Activated T-cell treated with anti-CD3 and anti-CD28 coated beads, Interleukin-2, amount 50 U/mL, for 72 hours (primary cell): ENCODE measurements around the gene SLCO2B1. TPM values are rescaled to one million over a fixed set of nuclear protein-coding genes. Genes with fewer than 3 reads are reported as not detected.
"Not testable (repeated sequence)": the region's sequence is repeated elsewhere in the genome, so short reads cannot be mapped to it uniquely, and the experiment has no call there.

Experiments used
- ATAC-seq, 2 donors: fragments of 150-1000 bp; cut with Tn5 transposase; replicated peaks in 1 of 2; 2 replicates each; pipeline ENCODE4 v1.10.0; 2021; ENCODE audit warnings: moderate library complexity in 2 of 2, mild to moderate bottlenecking in 1 of 2
- DNase-seq, 2 donors: peaks; one replicate each; pipeline ENCODE4 v3.0.0; 2021 to 2022; ENCODE audit warnings: mixed read lengths in 1 of 2
- H3K27ac Mint-ChIP-seq: one replicate; pipeline ENCODE4 v1.8.0; 2022; ENCODE audit warnings: mild to moderate bottlenecking, moderate library complexity, mixed read lengths
- H3K27me3 Mint-ChIP-seq: one replicate; pipeline ENCODE4 v1.8.0; 2022; ENCODE audit warnings: low read depth, mixed read lengths
- H3K36me3 Mint-ChIP-seq, 2 donors: one replicate each; pipeline ENCODE4 v1.8.0; 2022; ENCODE audit warnings: mixed read lengths in 2 of 2, mild to moderate bottlenecking in 1 of 2; ENCODE audit not compliant: insufficient read depth in 2 of 2
- H3K4me1 Mint-ChIP-seq: one replicate; pipeline ENCODE4 v1.8.0; 2022; ENCODE audit warnings: low read depth, mixed read lengths
- H3K4me3 Mint-ChIP-seq, 2 donors: one replicate each; pipeline ENCODE4 v1.8.0; 2022; ENCODE audit warnings: mild to moderate bottlenecking in 2 of 2, mixed read lengths in 2 of 2, moderate library complexity in 2 of 2
- H3K9me3 Mint-ChIP-seq, 2 donors: one replicate each; pipeline ENCODE4 v1.8.0; 2022; ENCODE audit warnings: mixed read lengths in 2 of 2
- total RNA-seq, 2 donors: library from RNA; stranded (reverse); gene quantifications; one replicate each; pipeline ENCODE4 v1.2.3, GENCODE V29; 2022

SLCO2B1 gene, protein sequence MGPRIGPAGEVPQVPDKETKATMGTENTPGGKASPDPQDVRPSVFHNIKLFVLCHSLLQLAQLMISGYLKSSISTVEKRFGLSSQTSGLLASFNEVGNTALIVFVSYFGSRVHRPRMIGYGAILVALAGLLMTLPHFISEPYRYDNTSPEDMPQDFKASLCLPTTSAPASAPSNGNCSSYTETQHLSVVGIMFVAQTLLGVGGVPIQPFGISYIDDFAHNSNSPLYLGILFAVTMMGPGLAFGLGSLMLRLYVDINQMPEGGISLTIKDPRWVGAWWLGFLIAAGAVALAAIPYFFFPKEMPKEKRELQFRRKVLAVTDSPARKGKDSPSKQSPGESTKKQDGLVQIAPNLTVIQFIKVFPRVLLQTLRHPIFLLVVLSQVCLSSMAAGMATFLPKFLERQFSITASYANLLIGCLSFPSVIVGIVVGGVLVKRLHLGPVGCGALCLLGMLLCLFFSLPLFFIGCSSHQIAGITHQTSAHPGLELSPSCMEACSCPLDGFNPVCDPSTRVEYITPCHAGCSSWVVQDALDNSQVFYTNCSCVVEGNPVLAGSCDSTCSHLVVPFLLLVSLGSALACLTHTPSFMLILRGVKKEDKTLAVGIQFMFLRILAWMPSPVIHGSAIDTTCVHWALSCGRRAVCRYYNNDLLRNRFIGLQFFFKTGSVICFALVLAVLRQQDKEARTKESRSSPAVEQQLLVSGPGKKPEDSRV
- not detected for total RNA-seq

DNA sequence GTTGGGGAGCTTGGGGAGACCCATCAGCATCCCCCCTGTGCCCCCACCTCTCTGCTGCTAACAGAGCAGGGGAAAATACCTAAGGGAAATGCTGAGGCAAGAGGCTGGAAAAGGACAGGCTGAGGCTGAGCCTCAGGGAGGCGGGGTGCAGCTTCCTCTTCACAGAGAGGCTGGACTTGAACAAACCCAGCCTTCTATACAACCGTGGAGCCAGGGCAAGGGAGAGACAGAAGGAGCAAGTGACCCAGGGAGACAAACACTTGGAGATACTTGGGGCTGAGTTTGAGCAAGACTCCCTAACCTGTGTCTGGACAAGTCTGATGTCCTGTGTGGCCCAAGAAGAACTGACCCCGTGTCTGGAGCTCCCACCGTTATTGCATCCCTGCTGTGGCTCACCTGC, at the start of gene SLCO2B1:
Gene SLCO2B1 (plus strand): TSS at position 229 of the 400 bp plus-strand sequence. CDS start 275 bp downstream, outside the sequence.
- Mint-ChIP-seq H3K27ac (no peak within 1 kb of the TSS), H3K36me3 (no peaks in the 10 kb centered on the region), H3K9me3 (no peaks in the 10 kb centered on the region), H3K27me3 (peaks cover 9% of the 10 kb centered on the region), H3K4me1 (peaks cover 6% of the 10 kb centered on the region), H3K4me3 (no peak within 1 kb of the TSS)
- ATAC-seq = no peak
- DNase-seq = no peak

DNA sequence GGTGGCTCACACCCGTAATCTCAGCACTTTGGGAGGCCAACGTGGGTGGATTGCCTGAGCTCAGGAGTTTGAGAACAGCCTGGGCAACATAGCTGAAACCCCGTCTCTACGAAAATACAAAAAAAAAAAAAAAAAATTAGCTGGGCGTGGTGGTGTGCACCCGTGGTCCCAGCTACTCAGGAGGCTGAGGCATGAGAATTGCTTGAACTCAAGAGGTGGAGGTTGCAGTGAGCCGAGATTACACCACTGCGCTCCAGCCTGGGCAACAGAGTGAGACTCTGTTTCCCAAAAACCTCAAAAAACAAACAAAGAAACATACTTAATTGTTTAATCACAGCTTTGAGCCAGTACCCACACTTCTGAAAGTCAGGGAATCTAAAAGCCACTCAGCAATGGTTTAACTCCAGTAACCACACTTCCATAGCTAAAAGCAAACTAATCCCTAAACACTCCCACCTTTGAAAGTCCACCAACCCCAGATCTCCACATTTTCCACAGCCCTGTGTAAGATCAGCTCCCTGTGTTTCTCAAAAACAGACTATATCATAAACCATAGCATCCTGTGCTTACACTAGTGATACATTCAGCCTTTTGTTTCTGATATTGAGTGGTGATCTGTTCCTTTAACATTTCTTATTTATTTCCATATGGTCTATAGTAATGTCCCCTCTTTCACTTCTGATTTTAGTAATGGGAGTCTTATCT, 49.3 kb upstream of the SLCO2B1 start:
- ATAC-seq = no peak
- no peak for DNase-seq
- Mint-ChIP-seq H3K4me1 (peaks cover 25% of the 10 kb centered on the region), H3K27me3 (peaks cover 48% of the 10 kb centered on the region), H3K4me3 (no peak overlapping the region), H3K27ac (no peak overlapping the region), H3K36me3 (peaks cover 0 to 2% of the 10 kb centered on the region in 2 donors), H3K9me3 (peaks cover 0 to 2% of the 10 kb centered on the region in 2 donors)

DNA sequence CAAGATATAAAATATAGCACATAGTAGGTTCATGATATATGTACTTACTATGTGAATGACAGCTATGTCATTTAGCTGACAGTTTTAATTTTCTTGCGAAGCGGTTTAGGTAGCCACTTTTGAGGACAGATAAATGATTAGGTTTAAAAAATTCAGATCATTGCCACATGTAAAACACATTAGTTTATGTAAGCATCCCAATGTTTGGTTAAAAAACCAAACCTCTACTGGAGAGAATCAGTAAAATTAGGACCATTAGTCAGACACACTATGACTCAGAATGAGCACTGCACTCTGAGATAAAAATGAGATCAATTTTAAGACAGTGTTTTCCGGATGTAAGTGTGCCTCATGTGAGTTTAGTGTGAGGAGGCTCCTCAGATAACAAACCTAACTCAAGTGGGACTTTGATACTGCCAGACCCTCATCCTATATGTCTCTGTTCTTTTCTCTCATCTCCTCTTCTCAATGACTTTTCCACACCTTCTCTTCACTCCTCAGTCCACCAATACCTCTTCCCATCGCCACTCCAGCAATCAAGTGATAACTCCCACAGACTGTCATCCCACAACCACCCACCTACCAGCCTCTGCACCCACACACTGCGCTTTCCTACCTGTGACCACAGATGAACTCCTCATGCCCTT, 47.4 kb upstream of the SLCO2B1 start:
- Mint-ChIP-seq H3K36me3 (peaks cover 0 to 2% of the 10 kb centered on the region in 2 donors), H3K27ac (peak overlapping the region; percentile 2), H3K4me1 (peaks cover 25% of the 10 kb centered on the region), H3K4me3 (peak overlapping the region; percentile 23 to 59), H3K27me3 (peaks cover 52% of the 10 kb centered on the region), H3K9me3 (peaks cover 0 to 2% of the 10 kb centered on the region in 2 donors)
- ATAC-seq (peak; percentile 82 to 84), DNase-seq (peak; percentile 6 to 12)

DNA sequence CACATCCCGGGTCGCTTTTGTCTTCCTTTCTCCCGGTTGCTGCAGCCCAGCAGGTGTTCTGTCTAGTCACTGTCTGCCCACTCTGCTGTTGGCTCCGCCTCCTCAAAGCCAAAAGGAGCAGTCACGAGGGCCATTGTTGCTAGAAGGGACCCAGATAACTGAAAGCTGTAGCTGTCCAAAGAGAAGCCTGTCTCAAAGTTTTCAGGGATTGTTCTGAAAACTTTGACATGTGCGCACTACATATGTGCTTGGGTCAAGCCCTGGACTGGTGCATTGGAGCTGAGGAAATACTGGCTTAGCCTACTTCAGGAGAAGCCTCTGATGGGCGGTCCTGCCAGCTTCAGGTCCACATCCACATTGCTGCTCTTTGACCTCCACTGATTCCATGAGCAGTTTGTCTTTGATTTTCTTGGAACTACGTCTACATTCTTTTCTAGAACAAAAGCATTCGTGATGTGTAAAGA, 45.4 kb upstream of the SLCO2B1 start:
- Mint-ChIP-seq H3K36me3 (peaks cover 0 to 2% of the 10 kb centered on the region in 2 donors), H3K27me3 (peaks cover 53% of the 10 kb centered on the region), H3K4me1 (peaks cover 17% of the 10 kb centered on the region), H3K27ac (no peak overlapping the region), H3K4me3 (no peak overlapping the region), H3K9me3 (peaks cover 0 to 2% of the 10 kb centered on the region in 2 donors)
- ATAC-seq (no peak), DNase-seq (no peak)

DNA sequence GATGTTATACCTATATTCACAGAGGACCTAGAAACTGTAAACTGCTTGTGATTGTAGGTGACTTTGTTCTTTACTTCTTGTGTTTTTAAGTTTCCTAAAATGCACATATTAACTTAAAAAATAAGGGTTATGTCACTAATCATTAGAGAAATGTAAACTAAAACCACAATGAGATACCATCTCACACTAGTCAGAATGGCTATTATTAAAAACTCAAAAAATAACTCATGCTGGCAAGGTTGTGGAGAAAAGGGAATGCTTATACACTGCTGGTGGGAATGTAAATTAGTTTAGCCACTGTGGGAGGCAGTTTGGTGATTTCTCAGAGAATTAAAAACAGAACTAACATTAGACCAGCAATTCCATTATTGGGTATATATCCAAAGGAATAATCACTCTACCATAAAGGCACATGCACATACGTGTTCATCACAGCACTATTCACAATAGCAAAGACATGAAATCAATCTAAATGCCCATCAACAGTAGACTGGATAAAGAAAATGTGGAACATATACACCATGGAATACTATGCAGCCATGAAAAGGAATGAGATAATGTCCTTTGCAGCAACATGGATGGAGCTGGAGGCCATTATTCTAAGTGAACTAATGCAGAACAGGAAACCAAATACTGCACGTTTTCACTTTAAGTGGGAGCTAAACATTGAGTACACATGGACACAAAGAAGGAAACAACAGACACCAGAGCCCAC, 44.8 kb upstream of the SLCO2B1 start:
- ATAC-seq = not testable (repeated sequence)

DNA sequence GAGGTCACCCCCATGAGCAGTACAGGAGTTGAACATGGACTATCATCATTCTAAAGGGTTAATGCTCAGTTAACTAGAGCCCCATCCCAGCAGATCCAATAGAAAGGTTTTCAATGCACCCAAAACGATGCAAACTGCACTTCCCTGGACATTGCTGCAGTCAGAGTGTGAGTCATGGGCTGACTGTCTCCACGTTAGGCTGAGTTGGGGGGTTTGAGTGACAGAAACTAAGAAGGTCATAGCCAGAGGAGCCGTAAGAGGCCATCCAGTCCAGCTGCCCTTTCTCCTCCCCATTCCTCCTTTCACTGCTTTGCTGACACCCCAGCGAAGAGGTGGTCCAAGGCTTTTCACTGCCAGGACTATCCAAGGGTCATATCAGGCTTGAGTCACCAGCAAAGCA, 43.7 kb upstream of the SLCO2B1 start:
- peaks cover 12% of the 10 kb centered on the region for H3K4me1 Mint-ChIP-seq
- H3K9me3 Mint-ChIP-seq = peaks cover 0 to 2% of the 10 kb centered on the region in 2 donors
- peaks cover 5 to 7% of the 10 kb centered on the region in 2 donors for H3K36me3 Mint-ChIP-seq
- H3K27ac Mint-ChIP-seq = no peak overlapping the region
- H3K27me3 Mint-ChIP-seq = peaks cover 39% of the 10 kb centered on the region
- DNase-seq = no peak
- no peak overlapping the region for H3K4me3 Mint-ChIP-seq
- ATAC-seq = no peak

More for the DNA sequence above, 44.8 kb upstream of the SLCO2B1 start:
- H3K27ac Mint-ChIP-seq, H3K36me3 Mint-ChIP-seq, H3K4me3 Mint-ChIP-seq, DNase-seq, H3K9me3 Mint-ChIP-seq: not testable (repeated sequence)
- Mint-ChIP-seq H3K27me3 (peaks cover 47% of the 10 kb centered on the region), H3K4me1 (peaks cover 12% of the 10 kb centered on the region)

DNA sequence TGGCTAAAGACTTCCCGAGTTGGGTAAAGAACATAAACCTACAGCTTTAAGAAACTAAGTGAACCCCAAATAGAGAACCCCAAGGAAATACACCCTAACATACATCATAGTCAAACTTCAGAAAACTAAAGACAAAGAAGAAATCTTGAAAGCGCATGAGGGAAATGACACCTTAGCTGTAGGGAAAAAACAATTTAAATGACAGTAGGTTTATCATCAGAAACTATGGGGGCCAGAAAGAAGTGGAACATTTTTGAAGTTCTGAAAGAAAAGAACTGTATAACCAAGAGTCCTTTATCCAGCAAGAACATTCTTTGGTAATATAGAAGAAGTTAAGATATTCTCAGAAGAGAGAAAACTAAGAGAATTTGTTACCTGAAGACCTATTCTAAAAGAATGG, 38.7 kb upstream of the SLCO2B1 start:
- H3K27me3 Mint-ChIP-seq = peaks cover 58% of the 10 kb centered on the region
- no peak overlapping the region for H3K27ac Mint-ChIP-seq
- no peaks in the 10 kb centered on the region for H3K4me1 Mint-ChIP-seq
- peaks cover 6 to 10% of the 10 kb centered on the region in 2 donors for H3K9me3 Mint-ChIP-seq
- H3K4me3 Mint-ChIP-seq = no peak overlapping the region
- no peak for DNase-seq
- no peak for ATAC-seq
- peaks cover 8 to 14% of the 10 kb centered on the region in 2 donors for H3K36me3 Mint-ChIP-seq

DNA sequence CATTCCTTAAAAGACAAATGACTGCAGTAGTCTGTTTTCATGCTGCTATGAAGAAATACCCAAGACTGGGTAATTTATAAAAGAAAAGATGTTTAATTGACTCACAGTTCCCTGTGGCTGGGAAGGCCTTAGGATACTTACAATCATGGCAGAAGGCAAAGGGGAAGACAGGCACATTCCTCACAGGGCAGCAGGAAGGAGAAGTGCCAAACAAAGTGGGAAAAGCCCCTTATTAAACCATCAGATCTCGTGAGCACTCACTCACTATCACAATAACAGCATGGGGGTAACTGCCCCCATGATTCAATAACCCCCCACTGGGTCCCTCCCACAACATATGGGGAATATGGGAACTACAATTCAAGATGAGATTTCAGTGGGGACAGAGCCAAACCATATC, 37.9 kb upstream of the SLCO2B1 start:
- peaks cover 59% of the 10 kb centered on the region for H3K27me3 Mint-ChIP-seq
- peaks cover 6 to 10% of the 10 kb centered on the region in 2 donors for H3K9me3 Mint-ChIP-seq
- no peak overlapping the region for H3K4me3 Mint-ChIP-seq
- no peaks in the 10 kb centered on the region for H3K4me1 Mint-ChIP-seq
- no peak overlapping the region for H3K27ac Mint-ChIP-seq
- DNase-seq (no peak), ATAC-seq (no peak)
- H3K36me3 Mint-ChIP-seq = peaks cover 8 to 14% of the 10 kb centered on the region in 2 donors

DNA sequence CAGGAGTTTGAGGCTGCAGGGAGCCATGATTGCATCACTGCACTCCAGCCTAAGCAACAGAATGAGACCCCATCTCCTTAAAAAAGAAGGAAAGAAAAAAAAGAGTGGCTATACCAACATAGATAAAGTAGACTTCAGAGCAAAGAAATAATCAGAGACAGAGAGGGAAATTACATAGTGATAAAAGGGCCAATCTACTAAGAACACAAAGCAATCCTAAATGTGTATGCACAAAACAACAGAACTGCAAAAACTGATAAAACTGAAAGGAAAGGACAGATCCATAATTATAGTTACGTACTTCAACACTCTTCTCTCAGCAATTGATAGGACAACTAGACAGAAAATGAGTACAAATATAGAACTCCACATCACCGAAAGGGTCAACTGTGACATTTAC, 36.4 kb upstream of the SLCO2B1 start:
- Mint-ChIP-seq H3K9me3 (peaks cover 6 to 10% of the 10 kb centered on the region in 2 donors), H3K36me3 (peaks cover 8 to 14% of the 10 kb centered on the region in 2 donors), H3K27me3 (peaks cover 61% of the 10 kb centered on the region), H3K4me1 (no peaks in the 10 kb centered on the region), H3K27ac (no peak overlapping the region), H3K4me3 (no peak overlapping the region)
- ATAC-seq = no peak
- no peak for DNase-seq

DNA sequence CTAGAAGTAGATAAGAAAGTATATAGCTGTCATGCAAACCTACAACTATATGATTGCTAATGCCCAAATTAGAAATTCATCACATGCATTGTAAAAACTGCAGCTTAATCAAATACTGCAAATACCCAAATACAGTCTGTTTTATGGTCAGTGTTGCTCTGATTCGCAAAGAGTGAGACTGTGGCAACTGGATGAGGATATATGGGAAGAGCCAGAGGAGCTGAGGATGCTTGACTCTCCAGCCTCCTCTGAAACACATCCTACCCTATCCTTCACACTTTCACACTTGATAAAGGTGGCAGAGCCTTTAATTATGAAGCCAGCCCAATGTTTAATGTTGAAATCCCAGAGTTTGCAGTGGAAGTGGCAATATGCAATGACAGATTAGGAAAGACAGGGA, 32.3 kb upstream of the SLCO2B1 start:
- Mint-ChIP-seq H3K36me3 (peaks cover 3 to 5% of the 10 kb centered on the region in 2 donors), H3K27me3 (peaks cover 50% of the 10 kb centered on the region), H3K9me3 (peaks cover 6 to 7% of the 10 kb centered on the region in 2 donors), H3K4me1 (no peaks in the 10 kb centered on the region), H3K4me3 (no peak overlapping the region), H3K27ac (no peak overlapping the region)
- ATAC-seq = no peak
- no peak for DNase-seq

DNA sequence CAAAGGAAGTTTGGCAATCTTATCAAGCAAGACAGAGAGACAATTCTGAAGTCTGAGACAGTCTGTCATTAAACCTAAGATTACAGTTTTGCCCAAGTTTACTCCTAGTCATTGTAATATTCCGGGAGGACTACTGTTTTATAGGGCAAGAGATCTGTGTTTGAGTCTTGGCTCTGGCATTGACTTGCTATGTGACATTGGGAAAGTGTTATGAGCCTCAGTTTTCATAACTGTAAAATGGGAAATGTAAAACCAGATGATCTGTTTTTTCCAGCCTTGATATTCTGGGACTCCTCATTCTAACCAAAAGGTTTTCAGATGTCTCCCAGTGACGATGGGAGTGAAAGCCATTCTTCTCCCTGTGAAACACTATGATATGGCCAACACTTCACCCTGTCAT, 24.3 kb upstream of the SLCO2B1 start:
- H3K27ac Mint-ChIP-seq = no peak overlapping the region
- no peaks in the 10 kb centered on the region for H3K4me1 Mint-ChIP-seq
- peaks cover 21% of the 10 kb centered on the region for H3K27me3 Mint-ChIP-seq

DNA sequence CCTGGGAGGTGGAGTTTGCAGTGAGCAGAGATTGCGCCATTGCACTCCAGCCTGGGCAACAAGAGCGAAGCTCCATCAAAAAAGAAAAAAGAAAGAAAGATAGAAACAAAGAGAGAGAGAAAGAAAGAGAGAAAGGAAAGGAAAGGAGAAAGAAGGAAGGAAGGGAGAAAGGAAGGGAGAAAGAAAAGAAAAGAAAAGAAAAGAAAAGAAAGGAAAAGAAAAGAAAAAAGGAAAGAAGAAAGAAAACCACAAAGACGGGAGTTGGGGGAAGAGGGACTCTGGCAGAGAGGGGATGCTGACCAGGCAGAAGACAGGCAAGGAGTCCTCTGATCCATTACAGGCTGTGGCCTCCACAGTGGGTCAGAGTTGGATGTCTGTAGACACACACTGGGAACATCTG, 18.8 kb upstream of the SLCO2B1 start:
- Mint-ChIP-seq H3K4me1 (no peaks in the 10 kb centered on the region), H3K9me3 (no peaks in the 10 kb centered on the region), H3K36me3 (no peaks in the 10 kb centered on the region)

More for the DNA sequence above, 24.3 kb upstream of the SLCO2B1 start:
- DNase-seq (no peak), ATAC-seq (no peak)
- Mint-ChIP-seq H3K4me3 (no peak overlapping the region), H3K36me3 (no peaks in the 10 kb centered on the region), H3K9me3 (peaks cover 0 to 2% of the 10 kb centered on the region in 2 donors)

More for the DNA sequence above, 18.8 kb upstream of the SLCO2B1 start:
- DNase-seq = no peak
- peaks cover 18% of the 10 kb centered on the region for H3K27me3 Mint-ChIP-seq
- no peak for ATAC-seq
- no peak overlapping the region for H3K4me3 Mint-ChIP-seq
- H3K27ac Mint-ChIP-seq = no peak overlapping the region
